NB4 (cell line): ENCODE data around the gene ARHGAP25.
A peak's percentile ranks its signal among the peaks of the same experiment; 100 is the strongest.

Experiments used
- DNase-seq: peaks from one replicate; pipeline ENCODE4 v3.0.0; 2010; ENCODE audit warnings: low read depth
- H3K4me3 ChIP-seq: one replicate; pipeline ENCODE4 v1.5.1; 2011; ENCODE audit warnings: mild to moderate bottlenecking, low read depth, low read length, moderate library complexity
- CTCF ChIP-seq: IDR thresholded peaks from one replicate; pipeline ENCODE4 v1.5.1; 2012; ENCODE audit warnings: low read depth, low read length
- MYC ChIP-seq: IDR thresholded peaks from 2 replicates; pipeline ENCODE4 v1.6.1; 2011; ENCODE audit warnings: low read depth, low read length
- POLR2A ChIP-seq: IDR thresholded peaks from 2 replicates; pipeline ENCODE4 v1.6.1; 2011; ENCODE audit warnings: mild to moderate bottlenecking; ENCODE audit not compliant: insufficient read length; ENCODE audit errors: extremely low read depth
- TF ChIP-seq, protein P1 (sequence below): IDR thresholded peaks from 2 replicates; pipeline ENCODE4 v1.6.1; 2011; ENCODE audit warnings: low read depth, low read length

ARHGAP25 gene

DNA sequence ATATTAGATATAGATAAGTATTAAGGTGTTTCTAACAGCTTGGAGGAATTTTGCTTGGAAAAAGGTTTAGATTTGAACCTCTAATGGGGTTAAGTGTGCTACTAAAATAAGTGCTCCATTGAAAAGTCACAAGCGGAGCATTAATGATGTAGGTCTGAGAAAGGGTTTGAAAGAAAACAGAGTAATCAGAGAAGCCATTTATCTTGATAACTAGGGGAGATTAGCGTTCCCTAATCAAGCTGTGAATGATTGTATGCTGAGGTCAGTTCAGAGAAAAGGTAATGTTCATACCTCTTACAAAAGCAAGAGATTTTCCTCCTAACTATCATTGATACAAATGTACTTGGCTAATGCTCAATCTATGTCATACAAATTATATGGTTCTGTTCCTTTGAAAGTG lies 1.5 kb downstream of the ARHGAP25 start:
- DNase-seq, result no peak
- TF ChIP-seq, protein P1, sequence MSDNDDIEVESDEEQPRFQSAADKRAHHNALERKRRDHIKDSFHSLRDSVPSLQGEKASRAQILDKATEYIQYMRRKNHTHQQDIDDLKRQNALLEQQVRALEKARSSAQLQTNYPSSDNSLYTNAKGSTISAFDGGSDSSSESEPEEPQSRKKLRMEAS, result no peak
- TF ChIP-seq POLR2A (no peak), CTCF (no peak), MYC (no peak)
- H3K4me3 ChIP-seq, result peak overlapping the region; percentile 75

DNA sequence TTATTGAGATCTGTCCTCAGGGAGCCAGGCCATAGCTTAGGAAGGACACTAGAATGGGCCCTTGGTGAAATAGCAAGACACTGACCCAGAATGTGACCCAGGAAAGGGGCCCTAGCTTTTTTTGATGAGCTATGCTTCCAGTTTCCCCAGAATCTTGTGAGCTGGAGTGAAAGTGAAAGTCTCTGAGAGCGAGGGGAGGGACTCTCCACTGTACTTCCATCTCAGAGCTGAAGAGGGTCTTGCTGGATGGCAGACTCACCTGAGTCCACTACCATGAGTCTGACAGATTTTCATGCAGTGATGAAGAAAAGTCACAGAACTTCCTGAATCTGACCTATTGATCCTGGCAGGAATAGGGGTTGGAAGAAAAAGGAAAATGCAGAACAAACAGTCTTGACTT lies 3.1 kb downstream of the ARHGAP25 start:
- H3K4me3 ChIP-seq, result peak overlapping the region; percentile 51
- DNase-seq, result peak; percentile 66
- no peak for TF ChIP-seq POLR2A
- TF ChIP-seq CTCF, result no peak
- no peak for TF ChIP-seq MYC
- TF ChIP-seq, protein P1, result no peak

- DNase-seq, result no peak
- TF ChIP-seq MYC, result no peak
- no peak for TF ChIP-seq POLR2A
- TF ChIP-seq, protein P1, result no peak
- no peak for TF ChIP-seq CTCF
- no peak overlapping the region for H3K4me3 ChIP-seq
These were observed 4.4 kb downstream of the ARHGAP25 start for GRCh38 chr2:68738906-68739594.

GRCh38 chr2:68739595-68740399 lies 5.2 kb downstream of the ARHGAP25 start:
- DNase-seq, result peak; percentile 64

GRCh38 chr2:68740400-68740914 lies 5.8 kb downstream of the ARHGAP25 start:
- TF ChIP-seq MYC (no peak), POLR2A (no peak), CTCF (no peak)
- TF ChIP-seq, protein P1, result no peak
- DNase-seq, result peak; percentile 52
- H3K4me3 ChIP-seq, result no peak overlapping the region

More at GRCh38 chr2:68739595-68740399, 5.2 kb downstream of the ARHGAP25 start:
- no peak overlapping the region for H3K4me3 ChIP-seq
- TF ChIP-seq POLR2A (no peak), MYC (no peak), CTCF (no peak)
- TF ChIP-seq, protein P1, result no peak
